ENCODE data around the gene CBL.
"Not testable (repeated sequence)": the region's sequence is repeated elsewhere in the genome, so short reads cannot be mapped to it uniquely, and the experiment has no call there.

Gene CBL

DNA sequence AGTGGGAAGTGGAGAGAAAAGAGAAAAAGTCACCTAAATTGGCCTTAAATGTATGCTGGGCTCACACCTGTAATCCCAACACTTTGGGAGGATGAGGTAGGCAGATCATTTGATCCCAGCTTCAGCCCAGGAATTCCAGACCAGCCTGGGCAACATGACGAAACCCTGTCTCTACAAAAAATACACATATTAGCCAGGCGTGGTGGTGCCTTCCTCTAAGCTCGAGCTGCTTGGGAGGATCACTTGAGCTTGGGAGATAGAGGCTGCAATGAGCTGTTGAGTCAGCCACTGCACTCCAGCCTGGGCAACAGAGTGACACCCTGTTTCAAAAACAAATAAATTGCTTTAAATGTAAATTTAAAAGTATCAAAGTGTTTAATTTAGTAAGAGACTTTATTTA lies 3.9 kb downstream of the CBL start:
- no peak for DNase-seq (ENCODE audit: low spot score)

- peak; percentile 99 for DNase-seq (ENCODE audit: low spot score)
Observed at GRCh38 chr11:119218141-119218878, 12.2 kb downstream of the CBL start.

DNA sequence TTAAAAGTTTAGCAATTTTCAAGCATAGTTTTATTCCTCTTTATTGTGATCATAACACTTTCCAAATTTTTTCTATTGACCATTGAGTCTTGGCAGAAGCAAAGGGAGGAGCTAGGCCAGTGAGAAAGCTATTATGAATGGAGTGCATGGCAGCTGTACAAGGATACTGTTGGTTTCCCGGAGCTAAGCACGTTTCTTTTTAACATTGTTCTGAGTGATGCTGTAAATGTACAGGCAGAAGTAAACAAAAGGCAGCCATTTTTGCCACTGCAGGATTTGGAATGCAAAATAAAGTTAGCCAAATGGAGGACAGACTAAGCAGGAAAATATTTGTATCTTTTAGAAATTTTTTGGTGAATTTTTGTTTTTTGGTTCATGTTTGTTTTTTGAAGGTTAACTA lies 16.2 kb downstream of the CBL start:
- DNase-seq (ENCODE audit: low spot score): no peak

DNA sequence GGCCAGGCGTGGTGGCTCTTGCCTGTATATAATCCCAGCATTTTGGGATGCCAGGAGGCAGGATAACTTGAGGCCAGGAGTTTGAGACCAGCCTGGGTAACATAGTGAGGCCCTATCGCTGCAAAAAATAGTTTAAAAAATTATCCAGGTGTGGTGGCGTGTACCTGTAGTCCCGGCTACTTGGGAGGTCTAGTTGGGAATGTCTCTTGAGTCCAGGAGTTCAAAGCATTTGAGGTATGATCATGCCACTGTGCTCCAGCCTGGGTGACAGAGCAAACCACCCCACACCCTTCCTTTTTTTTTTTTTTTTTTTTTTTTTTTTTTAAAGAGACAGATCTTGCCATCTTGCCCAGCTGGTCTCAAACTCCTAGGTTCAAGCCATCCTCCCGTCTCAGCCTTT lies 16.8 kb downstream of the CBL start:
- DNase-seq (ENCODE audit: low spot score): no peak

- no peak for DNase-seq (ENCODE audit: low spot score)
Observed at GRCh38 chr11:119223856-119224255, 17.7 kb downstream of the CBL start.

- not testable (repeated sequence) for DNase-seq (ENCODE audit: low spot score)
Observed at GRCh38 chr11:119228535-119229287, 22.6 kb downstream of the CBL start.

- no peak for DNase-seq (ENCODE audit: low spot score)
Observed at GRCh38 chr11:119229288-119229672, 23.1 kb downstream of the CBL start.

- no peak for DNase-seq (ENCODE audit: low spot score)
Observed at GRCh38 chr11:119229741-119230140, 23.6 kb downstream of the CBL start.

DNA sequence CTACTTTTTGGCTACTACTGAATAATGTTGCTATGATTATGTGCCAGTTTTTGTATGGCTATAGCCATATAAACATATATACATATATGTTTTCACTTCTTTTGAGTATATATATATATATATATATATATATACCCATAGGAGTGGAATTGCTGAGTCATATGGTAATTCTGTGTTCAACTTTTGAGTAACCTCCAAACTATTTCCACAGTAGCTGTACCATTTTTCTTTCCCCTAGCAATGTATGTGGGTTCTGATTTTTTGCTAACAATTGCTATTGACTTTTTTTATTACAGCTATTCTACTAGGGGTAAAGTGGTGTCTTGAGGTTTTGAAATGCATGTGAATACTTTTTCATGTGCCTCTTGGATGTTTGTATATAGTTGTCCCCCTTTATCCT lies 30.4 kb downstream of the CBL start:
- DNase-seq (ENCODE audit: low spot score): peak; percentile 34

DNA sequence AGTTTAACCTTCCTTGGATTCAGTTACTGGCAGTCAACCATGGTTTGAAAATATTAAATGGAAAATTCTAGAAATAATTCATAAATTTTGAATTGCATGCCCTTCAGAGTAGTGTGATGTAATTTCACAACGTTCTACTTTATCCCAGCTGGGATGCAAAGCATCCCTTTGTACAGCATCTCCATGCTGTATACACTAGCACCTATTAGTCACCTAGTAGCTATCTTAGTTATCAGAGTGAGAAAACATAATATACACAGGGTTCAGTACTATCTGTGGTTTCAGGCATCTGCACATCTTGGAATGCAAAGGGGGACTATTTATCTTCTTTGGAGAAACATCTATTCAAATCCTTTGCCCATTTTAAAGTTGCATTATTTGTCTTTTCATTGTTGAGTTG lies 30.8 kb downstream of the CBL start:
- DNase-seq (ENCODE audit: low spot score): no peak

- DNase-seq (ENCODE audit: low spot score): no peak
Observed at GRCh38 chr11:119237515-119237914, 31.4 kb downstream of the CBL start.

DNA sequence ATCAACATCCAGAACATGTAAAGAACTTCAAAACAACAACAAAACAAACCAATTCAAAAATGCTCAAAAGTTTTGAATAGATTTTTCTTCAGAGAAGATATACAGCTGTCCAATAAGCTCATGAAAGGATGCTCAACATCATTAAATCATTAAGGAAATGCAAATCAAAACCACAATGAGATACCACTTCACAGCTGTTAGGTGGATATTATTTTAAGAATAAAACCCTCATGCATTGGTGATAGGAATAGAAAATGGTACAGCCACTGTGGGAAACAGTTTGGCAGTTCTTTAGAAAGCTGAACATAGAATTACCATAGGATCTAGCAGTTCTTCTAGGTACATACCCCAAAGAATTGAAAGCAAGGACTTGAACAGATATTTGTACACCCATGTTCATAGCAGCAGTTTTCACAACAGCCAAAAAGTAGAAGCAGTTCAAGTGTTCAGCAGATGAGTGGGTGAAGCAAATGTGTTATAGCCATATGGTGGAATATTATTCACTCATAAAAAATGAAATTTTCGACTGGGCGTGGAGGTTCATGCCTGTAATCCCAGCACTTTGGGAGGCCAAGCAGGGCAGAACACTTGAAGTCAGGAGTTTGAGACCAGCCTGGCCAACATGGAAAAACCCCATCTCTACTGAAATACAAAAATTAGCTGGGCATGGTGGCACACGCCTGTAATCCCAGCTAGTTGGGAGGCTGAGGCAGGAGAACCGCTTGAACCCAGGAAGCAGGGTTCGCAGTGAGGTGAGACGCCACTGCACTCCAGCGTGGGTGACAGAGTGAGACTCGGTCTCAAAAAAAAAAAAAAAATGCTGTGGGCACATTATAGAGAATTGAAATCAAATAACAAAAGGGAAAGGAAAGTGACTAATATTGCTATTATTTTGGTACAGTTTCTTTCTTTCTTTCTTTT lies 42.9 kb downstream of the CBL start:
- DNase-seq (ENCODE audit: low spot score): no peak

DNA sequence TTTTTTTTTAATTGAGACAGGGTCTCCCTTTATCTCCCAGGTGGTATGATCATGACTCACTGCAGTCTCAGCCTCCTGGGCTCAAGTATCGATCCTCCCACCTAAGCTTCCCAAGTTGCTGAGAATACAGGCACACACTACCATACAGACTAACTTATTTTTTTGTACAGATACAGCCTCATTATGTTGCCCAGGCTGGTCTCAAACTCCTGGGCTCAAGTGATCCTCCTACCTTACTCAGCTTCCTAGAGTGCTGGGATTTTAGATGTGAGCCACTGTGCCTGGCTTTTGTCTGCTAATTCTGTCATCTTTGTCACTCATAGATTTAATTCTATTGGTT lies 43.5 kb downstream of the CBL start:
- DNase-seq (ENCODE audit: low spot score): no peak

DNA sequence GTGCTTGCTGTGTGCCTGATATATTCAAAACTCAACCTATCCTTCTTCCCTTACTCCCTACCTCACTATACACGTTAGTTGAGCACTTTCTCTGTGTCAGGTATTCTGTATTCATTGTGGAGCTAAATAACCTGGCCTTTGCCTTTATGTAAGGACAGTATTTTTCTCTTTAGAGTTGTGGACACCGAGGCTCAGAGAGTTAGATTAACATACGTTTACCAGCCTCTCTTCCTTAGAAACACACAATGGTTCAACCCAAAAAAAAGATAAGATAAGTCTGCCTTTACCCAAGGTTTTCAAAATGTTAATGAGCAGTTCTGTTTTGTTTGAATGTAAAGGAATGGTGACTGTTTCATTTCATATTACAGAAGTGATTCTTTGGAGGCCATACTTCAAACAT lies 45.0 kb downstream of the CBL start:
- no peak for DNase-seq (ENCODE audit: low spot score)

DNA sequence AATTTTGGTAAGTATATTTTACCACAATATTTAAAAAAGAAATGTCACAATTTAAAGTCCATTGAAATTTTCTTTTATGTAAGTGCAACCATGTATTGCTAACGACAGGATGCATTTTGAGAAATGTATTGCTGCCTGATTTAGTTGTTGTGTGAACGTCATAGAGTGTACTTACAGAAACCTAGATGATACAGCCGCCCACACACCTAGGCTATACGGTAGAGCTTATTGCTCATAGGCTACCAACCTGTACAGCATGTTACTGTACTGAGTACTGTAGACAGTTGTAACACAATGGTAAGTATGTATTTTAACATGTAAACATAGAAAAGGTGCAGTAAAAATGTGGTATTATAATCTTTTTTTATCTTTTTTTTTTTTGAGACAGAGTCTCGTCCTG lies 48.1 kb downstream of the CBL start:
- no peak for DNase-seq (ENCODE audit: low spot score)

DNA sequence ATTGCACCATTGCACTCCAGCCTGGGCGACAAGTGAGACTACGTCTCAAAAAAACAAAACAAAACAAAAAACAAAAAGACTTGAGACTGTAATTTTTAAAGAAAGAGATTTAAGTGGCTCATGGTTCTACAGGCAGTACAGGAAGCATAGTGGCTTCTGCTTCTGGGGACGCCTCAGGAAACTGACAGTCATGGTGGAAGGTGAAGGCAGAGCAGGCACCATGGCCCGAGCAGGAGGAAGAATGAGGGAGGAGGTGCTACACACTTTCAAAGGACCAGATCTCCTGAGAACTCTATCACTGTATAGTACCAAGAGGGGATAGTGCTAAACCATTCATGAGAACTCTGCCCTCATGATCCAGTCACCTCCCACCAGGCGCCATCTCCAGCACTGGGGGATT lies 52.0 kb downstream of the CBL start:
- DNase-seq (ENCODE audit: low spot score): no peak

DNA sequence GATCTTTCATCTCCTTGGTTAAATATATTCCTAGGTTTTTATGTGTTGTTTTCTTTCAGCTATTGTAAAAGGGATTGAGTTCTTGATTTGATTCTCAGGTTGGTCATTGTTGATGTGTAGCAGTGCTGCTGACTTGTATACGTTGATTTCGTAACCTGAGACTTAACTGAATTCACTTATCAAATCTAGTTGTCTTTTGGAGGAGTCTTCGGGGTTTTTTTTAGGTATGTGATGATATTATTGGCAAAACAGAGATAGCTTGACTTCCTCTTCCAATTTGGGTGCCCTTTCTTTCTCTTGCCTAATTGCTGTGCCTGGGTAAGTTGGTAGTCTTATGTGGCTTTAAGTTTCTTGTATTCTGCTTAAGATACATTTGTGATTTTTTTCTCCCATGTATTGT lies 52.8 kb downstream of the CBL start:
- DNase-seq (ENCODE audit: low spot score): no peak

DNA sequence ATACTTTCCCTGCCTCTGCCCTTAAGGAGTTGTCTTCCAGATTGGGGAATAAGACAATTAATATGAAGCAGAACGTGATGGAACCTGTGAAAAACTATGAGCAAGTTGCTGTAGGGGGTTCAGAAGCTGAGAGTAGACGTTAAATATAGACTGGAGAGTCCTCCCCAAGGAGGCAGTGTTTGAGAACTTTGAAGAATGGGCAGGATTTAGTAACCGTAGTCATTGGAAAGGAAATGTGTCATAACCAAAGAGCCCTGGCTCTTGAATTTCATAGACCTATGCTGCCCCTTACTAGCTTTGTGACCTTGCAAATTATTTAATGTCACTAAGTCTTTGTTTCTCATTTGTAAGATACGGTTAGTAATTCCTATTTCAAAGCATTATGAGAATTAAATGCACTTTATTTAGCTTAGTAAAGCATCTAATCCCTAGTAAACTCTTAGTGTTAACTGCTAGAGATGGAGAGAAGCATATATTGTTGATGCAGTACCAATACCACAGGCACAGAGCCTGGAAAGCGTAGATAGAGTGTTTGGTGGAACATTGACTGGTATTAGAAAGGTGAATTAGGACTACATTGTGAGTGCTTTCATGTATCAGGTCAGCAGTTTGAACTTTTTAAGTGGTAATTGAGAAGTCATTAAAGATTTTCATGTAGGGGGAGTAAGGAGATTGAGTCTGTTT lies 56.7 kb downstream of the CBL start:
- DNase-seq (ENCODE audit: low spot score): peak; percentile 55

DNA sequence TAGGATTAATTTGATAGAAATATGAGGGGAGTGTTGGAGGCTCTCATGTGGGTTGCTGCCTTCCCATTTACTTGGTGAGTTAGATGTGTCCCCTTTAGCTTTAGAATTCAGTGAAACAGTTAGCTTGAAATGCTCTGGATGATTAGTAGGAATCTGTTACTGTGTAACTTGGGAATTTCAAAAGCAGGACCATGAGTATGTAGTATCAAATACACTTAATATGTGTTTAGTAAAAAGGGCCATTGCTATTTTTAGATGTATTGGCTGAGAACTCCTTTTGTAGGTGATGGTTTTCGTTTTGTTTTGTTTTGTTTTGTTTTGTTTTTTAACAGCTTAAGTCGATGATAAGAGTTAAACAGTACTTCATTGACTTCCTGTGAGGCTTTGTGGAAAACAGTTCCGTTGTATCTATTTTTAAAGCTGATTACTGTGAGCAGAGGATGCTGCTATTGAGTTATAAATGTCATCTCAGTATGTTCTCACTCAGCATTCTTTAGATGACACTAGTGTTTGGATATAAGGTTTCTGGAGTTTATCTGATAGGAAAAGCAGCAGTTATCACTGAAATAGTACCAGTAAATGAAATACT lies 57.3 kb downstream of the CBL start:
- no peak for DNase-seq (ENCODE audit: low spot score)

- DNase-seq (ENCODE audit: low spot score): no peak
Observed at GRCh38 chr11:119266063-119266462, 59.9 kb downstream of the CBL start.

DNA sequence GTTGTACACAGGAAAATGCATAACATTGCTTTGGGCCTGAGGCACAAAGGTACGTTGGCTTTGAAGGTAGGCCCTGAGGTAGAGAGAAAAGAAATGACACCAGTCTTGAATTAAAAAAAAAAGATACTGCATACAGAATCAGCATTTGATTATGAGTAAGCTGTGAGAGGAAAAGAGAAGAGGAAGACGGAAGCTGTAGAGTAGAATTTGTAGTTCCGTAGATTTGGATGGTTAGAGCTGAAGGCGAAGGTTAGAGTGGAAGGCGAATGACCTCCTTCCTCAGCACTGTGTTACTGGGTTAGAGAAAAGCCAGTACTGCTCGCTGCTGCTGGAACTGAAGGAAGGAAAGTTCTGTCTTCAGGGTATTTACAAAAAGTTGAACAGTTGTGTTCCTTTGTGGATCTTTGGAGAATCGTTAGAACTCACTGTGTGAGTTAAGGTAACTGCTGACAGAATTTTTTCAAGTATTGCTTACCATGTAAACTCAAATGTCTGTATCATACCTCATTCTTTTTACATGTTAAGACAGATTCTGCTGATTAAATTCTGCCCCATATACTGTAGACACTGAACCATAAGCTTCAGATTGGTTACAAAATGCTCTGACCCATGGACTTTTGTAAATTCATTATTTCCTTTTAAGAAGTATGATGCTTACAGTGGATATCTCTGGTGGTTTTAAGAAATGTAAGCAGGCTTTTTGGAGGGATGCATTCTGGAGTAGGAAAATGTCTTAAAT lies 60.5 kb downstream of the CBL start:
- no peak for DNase-seq (ENCODE audit: low spot score)

Data from RKO (cell line).